Esophagus (tissue), 2 donors: Measurements from ENCODE around the gene KRT40. TPM values are rescaled to one million over a fixed set of nuclear protein-coding genes. Genes with fewer than 3 reads are reported as not detected.

Source experiments
- H3K27ac ChIP-seq, 2 donors: one replicate each; pipeline ENCODE4 v1.5.1; 2013; ENCODE audit warnings: low read depth in 2 of 2, mild to moderate bottlenecking in 2 of 2, inconsistent platforms in 1 of 2, low read length in 1 of 2, moderate library complexity in 1 of 2
- H3K27me3 ChIP-seq, 2 donors: one replicate each; pipeline ENCODE4 v1.6.1; 2013; ENCODE audit warnings: low read length in 2 of 2, control low read depth in 1 of 2, mild to moderate bottlenecking in 1 of 2; ENCODE audit not compliant: insufficient read depth in 2 of 2, control insufficient read depth in 1 of 2
- H3K36me3 ChIP-seq, 2 donors: one replicate each; pipeline ENCODE4 v1.6.1; 2013; ENCODE audit warnings: low read length in 1 of 2; ENCODE audit not compliant: control insufficient read depth in 2 of 2, insufficient read depth in 2 of 2
- H3K4me1 ChIP-seq, 2 donors: one replicate each; pipeline ENCODE4 v1.6.1; 2013; ENCODE audit warnings: low read length in 1 of 2; ENCODE audit not compliant: control insufficient read depth in 2 of 2, insufficient read depth in 2 of 2
- H3K4me3 ChIP-seq, 2 donors: one replicate each; pipeline ENCODE4 v1.5.1; 2013; ENCODE audit warnings: low read length in 2 of 2, mild to moderate bottlenecking in 2 of 2, low read depth in 1 of 2, moderate library complexity in 1 of 2
- H3K9me3 ChIP-seq, 2 donors: one replicate each; pipeline ENCODE4 v1.6.1; 2013; ENCODE audit warnings: mild to moderate bottlenecking in 2 of 2, low read depth in 1 of 2, low read length in 1 of 2, moderate library complexity in 1 of 2; ENCODE audit not compliant: control insufficient read depth in 2 of 2, insufficient read depth in 1 of 2
- WGBS, 2 donors: extraction: QIAGEN DNeasy Blood & Tissue Kit; methylation state at CpG; one replicate each; pipeline ENCODE4 v1.1.7; 2013; 5-methylcytosine and 5-hydroxymethylcytosine counted together
- polyA plus RNA-seq, 2 donors: library from polyadenylated mRNA; stranded (reverse); fragments of 200-250 nt; gene quantifications; one replicate each; pipeline ENCODE4 v1.2.3, GENCODE V29; 2013
- donor health status: healthy with polysubstance abuse.
- donor health status: Bipolar disorder and iron deficiency.

The KRT40 gene
- polyA plus RNA-seq, 2 donors = 0.18 to 0.20 TPM

DNA sequence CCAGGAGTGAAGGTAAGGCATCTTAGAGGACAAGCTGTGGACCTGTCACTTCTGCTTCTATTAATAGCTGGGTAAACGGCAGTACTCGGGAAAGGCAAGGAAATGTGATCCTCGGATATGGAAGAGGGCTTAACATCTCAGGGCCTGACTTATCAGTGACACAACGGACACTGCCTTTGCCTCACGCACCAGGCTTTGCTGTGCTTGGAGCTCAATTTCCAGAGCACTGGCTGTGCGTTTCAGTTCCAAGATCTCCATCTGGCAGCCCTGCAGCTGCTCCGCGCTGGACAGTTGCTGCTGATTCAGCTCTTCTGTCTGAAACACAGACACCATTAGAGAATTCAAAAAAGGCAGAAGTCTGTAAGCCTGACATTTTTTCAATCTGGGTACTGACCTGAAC is 3.5 kb downstream of the KRT40 start:
- H3K4me3 ChIP-seq = no peak overlapping the region
- H3K9me3 ChIP-seq = no peaks in the 10 kb centered on the region
- no peaks in the 10 kb centered on the region for H3K36me3 ChIP-seq
- H3K27me3 ChIP-seq = no peaks in the 10 kb centered on the region
- no peak overlapping the region for H3K27ac ChIP-seq
- peaks cover 0 to 3% of the 10 kb centered on the region in 2 donors for H3K4me1 ChIP-seq
- WGBS, 2 donors = 55 to 57% methylated on average over 8 of the region's 8 CpGs

DNA sequence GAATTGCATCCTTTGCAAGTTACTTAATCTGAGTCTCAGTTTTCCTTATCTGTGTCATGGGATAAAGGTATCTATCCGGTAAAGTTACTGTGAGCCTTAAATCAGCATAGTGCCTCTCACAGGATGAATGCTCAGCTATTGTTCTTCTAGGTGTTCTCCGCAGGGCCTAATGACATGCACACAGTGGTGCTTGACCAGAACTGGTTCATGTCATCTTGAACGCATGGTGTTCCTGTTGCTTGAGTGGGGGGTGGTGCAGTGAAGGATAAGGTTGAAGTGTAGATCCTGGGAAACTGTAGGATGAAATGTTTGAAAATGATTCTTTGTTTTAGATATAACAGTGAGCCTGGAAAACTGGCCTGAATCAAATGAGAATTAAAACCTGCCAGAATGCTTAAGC is 4.0 kb downstream of the KRT40 start:
- Histone ChIP-seq H3K27me3 (no peaks in the 10 kb centered on the region), H3K4me1 (peaks cover 0 to 3% of the 10 kb centered on the region in 2 donors), H3K4me3 (no peak overlapping the region), H3K36me3 (no peaks in the 10 kb centered on the region), H3K27ac (no peak overlapping the region), H3K9me3 (no peaks in the 10 kb centered on the region)
- 91 to 93% methylated on average over 3 of the region's 3 CpGs for WGBS, 2 donors

DNA sequence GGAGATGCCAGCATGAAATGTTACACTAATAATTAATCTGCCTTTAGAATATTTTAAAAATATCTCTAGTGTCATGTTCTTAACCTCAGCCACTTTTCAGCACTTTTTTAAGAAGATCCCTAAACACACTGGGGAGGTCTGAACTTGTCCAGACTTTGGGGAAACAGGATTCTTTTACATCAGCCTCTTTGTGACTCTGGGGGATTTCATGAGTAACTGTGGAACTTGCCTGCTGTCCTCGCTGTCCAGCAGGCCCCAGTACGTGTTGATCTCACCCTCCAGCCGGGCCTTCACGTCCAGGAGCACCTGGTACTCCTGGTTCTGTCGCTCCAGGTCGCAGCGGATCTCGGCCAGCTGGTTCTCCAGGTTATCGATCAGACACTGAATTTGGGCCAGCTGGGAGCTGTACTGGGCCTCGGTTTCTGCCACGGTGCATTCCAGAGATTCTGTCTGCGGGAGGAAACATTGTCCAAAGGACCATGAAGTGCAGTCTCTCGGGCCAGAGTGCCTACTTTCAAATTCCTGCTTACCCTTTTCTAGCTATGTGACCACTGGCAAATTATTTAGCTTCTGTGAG is 5.5 kb downstream of the KRT40 start:
- Histone ChIP-seq H3K27me3 (no peaks in the 10 kb centered on the region), H3K36me3 (no peaks in the 10 kb centered on the region), H3K4me3 (no peak overlapping the region), H3K9me3 (no peaks in the 10 kb centered on the region), H3K4me1 (peaks cover 0 to 3% of the 10 kb centered on the region in 2 donors), H3K27ac (no peak overlapping the region)
- WGBS, 2 donors = 48 to 60% methylated on average over 13 of the region's 13 CpGs

DNA sequence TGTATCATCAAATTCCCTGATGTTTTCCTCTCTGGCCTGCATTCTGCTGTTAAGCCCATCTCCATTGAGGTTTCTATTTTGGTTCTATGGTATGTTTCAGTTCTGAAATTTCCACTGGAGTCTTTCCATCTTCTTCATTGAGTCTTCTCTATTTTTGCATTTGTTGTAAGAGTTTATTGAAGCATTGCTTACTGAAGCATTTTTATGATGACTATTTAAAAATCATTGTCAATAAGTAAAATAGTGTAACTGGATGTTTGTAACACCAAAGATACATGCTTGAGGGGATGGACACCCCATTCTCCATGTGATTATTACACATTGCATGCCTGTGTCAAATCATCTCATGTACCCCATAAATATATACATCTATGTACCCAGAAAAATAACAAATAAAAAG is 8.6 kb downstream of the KRT40 start:
- H3K4me3 ChIP-seq = no peak overlapping the region
- H3K36me3 ChIP-seq = no peaks in the 10 kb centered on the region
- H3K27ac ChIP-seq = no peak overlapping the region
- no peaks in the 10 kb centered on the region for H3K27me3 ChIP-seq
- no peaks in the 10 kb centered on the region for H3K9me3 ChIP-seq
- peaks cover 0 to 3% of the 10 kb centered on the region in 2 donors for H3K4me1 ChIP-seq

DNA sequence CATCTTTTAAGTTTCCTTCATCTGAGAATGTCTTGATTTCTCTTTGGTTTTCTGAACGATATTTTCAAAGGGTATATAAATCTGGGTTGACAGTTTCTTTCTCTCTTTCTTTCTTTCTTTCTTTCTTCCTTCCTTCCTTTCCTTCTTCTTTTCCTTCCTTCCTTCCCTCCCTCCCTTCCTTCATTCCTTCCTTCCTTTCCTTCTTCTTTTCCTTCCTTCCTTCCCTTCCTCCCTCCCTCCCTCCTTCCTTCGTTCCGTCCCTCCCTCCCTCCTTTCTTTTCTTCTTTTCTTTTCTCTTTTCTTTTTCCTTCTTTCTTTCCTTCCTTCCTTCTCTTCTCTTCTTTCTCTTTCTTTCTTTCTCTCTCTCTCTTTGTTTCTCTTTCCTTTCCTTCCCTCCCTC is 9.8 kb downstream of the KRT40 start:
- Histone ChIP-seq H3K4me3 (no peak overlapping the region), H3K4me1 (no peaks in the 10 kb centered on the region), H3K36me3 (no peaks in the 10 kb centered on the region), H3K27ac (no peak overlapping the region), H3K9me3 (no peaks in the 10 kb centered on the region), H3K27me3 (no peaks in the 10 kb centered on the region)
- WGBS, 2 donors = 83 to 91% methylated on average over 3 of the region's 3 CpGs

DNA sequence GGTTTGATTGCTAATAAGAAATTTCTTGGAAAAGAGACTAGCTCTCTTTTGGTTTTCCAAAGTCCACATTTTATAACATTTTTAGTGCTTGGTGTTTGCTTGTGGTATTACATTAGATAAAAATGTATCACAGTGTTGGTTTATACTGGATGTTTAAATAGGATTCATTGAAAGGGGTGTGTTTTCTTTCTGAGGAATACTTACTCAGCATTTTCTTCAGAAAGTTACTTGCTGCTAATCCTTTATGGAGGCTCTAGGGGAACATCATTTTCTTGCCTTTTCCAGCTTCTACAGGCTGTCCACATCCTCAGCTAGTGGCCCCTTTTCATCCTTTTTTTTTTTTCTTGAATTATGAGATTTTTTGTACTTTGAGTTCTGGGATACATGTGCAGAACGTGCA is 16.5 kb downstream of the KRT40 start:
- Histone ChIP-seq H3K9me3 (no peaks in the 10 kb centered on the region), H3K27me3 (no peaks in the 10 kb centered on the region), H3K27ac (no peak overlapping the region), H3K4me1 (no peaks in the 10 kb centered on the region), H3K36me3 (no peaks in the 10 kb centered on the region), H3K4me3 (no peak overlapping the region)
- 93 to 100% methylated on average over 1 of the region's 1 CpG for WGBS, 2 donors

DNA sequence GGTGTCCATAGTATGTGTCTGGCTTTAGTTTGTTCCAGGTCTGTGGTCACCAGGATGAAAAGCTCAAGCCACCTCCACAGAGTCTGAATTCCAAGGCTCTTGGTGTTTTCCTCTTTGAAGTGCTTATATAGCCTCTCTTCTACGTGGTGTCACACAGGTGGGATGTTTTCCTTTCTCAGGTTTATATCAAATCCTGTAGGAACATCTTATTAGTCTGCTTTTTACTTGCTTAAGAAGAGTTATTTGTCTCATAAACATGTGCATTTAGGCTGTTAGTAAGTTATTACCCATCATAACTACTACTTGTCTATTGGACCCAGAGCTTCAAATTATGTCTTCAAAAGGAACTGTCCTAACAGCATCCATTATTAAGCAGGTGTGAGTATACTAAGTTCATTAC is 17.3 kb downstream of the KRT40 start, which contains the start of gene KRT39:
Gene KRT39 (minus strand): TSS at position 101 of the 400 bp plus-strand sequence. CDS start 92 bp downstream, at position 9.
- no peak within 1 kb of the TSS for H3K27ac ChIP-seq
- 45 to 75% methylated on average over 1 of the region's 1 CpG for WGBS, 2 donors

DNA sequence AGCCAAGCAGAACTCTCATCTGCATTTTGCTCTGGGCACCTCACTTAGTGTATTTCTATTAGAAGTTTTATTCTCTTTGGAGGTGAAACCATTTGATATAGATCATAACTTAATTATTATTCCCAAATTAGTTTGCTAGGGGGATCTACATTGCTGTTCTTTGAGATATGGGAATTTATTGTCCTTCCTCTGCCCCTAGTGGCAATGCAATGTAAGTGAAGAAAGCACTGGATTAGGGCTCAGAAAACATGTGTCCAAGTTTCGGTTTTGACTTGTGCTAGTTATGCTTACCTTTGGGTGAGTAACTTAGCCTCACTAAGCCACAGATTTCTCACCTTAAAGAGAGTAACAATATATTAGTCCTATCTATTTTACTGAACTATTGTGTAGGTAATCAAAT is 20.3 kb downstream of the KRT40 start:
- WGBS, 2 donors = 40% methylated on average over 1 of the region's 1 CpG

More for the DNA sequence above, 17.3 kb downstream of the KRT40 start, which contains the start of gene KRT39:
- Histone ChIP-seq H3K9me3 (no peaks in the 10 kb centered on the region), H3K36me3 (no peaks in the 10 kb centered on the region), H3K4me3 (no peak within 1 kb of the TSS), H3K4me1 (no peaks in the 10 kb centered on the region), H3K27me3 (no peaks in the 10 kb centered on the region)

DNA sequence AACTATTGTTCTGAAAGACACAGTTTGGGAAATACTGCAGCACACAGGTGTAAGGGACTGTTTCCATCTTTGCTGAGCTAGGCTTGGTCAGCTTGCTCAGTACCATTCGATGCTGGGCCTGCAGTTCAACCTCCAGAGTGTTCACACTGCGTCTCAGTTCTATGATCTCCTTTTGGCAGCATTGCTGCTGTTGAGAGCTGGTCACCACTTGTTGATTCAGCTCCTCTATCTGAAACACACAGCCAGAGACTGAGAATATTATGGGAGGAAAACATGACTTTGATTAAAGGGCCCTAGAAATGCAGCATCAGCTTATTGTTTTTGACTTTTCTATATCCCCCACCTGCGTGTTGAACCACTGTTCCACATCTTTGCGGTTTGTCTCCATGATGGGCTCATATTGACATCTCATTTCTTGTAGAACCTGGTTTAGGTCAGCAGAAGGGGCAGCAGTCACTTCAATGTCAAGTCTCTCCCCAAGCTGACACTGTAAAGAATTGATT is 22.0 kb downstream of the KRT40 start:
- WGBS, 2 donors = 85 to 94% methylated on average over 4 of the region's 4 CpGs

More for the DNA sequence above, 20.3 kb downstream of the KRT40 start:
- no peaks in the 10 kb centered on the region for H3K4me1 ChIP-seq
- no peak overlapping the region for H3K27ac ChIP-seq
- H3K9me3 ChIP-seq = no peaks in the 10 kb centered on the region
- no peaks in the 10 kb centered on the region for H3K36me3 ChIP-seq
- H3K27me3 ChIP-seq = no peaks in the 10 kb centered on the region
- H3K4me3 ChIP-seq = no peak overlapping the region

DNA sequence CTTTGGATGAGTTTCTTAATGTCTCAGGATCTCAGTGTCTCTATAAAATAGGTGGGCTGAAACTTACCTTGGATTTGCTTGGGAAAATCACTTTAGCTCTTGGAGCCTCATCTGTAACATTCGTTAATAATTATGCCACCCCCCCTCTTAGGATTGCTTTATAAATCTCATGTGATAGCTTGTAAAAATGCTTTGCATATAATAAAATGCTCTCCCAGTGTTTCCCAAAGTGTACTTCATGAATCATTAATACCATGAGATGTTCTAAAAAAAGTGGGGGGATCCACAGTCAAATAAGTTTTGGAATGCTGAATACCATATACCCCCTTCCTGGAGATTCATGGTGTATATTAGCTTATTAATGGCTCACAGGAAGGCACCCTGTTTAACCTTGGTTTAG is 22.5 kb downstream of the KRT40 start:
- Histone ChIP-seq H3K36me3 (no peaks in the 10 kb centered on the region), H3K9me3 (no peaks in the 10 kb centered on the region), H3K4me1 (peaks cover 2% of the 10 kb centered on the region in 2 donors), H3K4me3 (no peak overlapping the region), H3K27ac (no peak overlapping the region), H3K27me3 (no peaks in the 10 kb centered on the region)
- WGBS, 2 donors = 75 to 94% methylated on average over 1 of the region's 1 CpG

More for the DNA sequence above, 22.0 kb downstream of the KRT40 start:
- no peak overlapping the region for H3K4me3 ChIP-seq
- H3K36me3 ChIP-seq = no peaks in the 10 kb centered on the region
- H3K27ac ChIP-seq = no peak overlapping the region
- H3K9me3 ChIP-seq = no peaks in the 10 kb centered on the region
- H3K4me1 ChIP-seq = peaks cover 2% of the 10 kb centered on the region in 2 donors
- H3K27me3 ChIP-seq = no peaks in the 10 kb centered on the region
